Endothelial cell of umbilical vein (primary cell): ENCODE data around the gene DCC. TPM values are rescaled to one million over a fixed set of nuclear protein-coding genes. Genes with fewer than 3 reads are reported as not detected.

Source experiments
- BruUV-seq: library from RNA; stranded (reverse); fragments of 400-500 nt; replicated peaks from 2 replicates; lab custom pipeline; 2021; lab: Mats Ljungman, UMichigan
- CTCF ChIA-PET: fragments of 300-600, 350-600 bp; sonication (Branson Sonifier 250); formaldehyde crosslinking; loops from one replicate; lab custom pipeline; 2021; ENCODE audit warnings: antibody characterized with exemption, inconsistent platforms; lab: Charles Lee
- POLR2A ChIA-PET: fragments of 300-600, 350-600 bp; sonication (Branson Sonifier 250); formaldehyde crosslinking; loops from one replicate; lab custom pipeline; 2021; ENCODE audit warnings: antibody characterized with exemption, inconsistent platforms; lab: Charles Lee
- DNase-seq: peaks from one replicate; pipeline ENCODE4 v3.0.0-alpha.2; 2011; ENCODE audit warnings: low read depth, low spot score
- FAIRE-seq: peaks from 2 replicates; lab custom pipeline; 2011; peaks lifted over from hg19 to GRCh38; lab: Jason Lieb, UNC
- H2AFZ ChIP-seq: 2 replicates; pipeline ENCODE4 v1.6.0; 2012; ENCODE audit warnings: low read depth, low read length, control low read depth, inconsistent platforms
- H3K27ac ChIP-seq: 2 replicates; pipeline ENCODE4 v1.5.1; 2011; ENCODE audit warnings: low read depth, mild to moderate bottlenecking, control low read depth, low read length, moderate library complexity; ENCODE audit not compliant: insufficient read depth
- H3K27me3 ChIP-seq, 2 experiments: 2 replicates each; pipeline versions ENCODE4 v1.6.0 to v1.6.1; 2011; ENCODE audit warnings: low read length in 2 of 2, mixed read lengths in 1 of 2; ENCODE audit not compliant: control insufficient read depth in 2 of 2, insufficient read depth in 2 of 2
- H3K36me3 ChIP-seq, 2 experiments: 2 replicates in 1 of 2; 3 replicates in 1 of 2; pipeline ENCODE4 v1.5.1; 2011; ENCODE audit warnings: low read length in 2 of 2, mild to moderate bottlenecking in 1 of 2, moderate library complexity in 1 of 2; ENCODE audit not compliant: control insufficient read depth in 2 of 2, insufficient read depth in 2 of 2; ENCODE audit errors: extremely low read depth in 1 of 2
- H3K4me1 ChIP-seq: 3 replicates; pipeline ENCODE4 v1.5.1; 2011; ENCODE audit warnings: mild to moderate bottlenecking, low read length; ENCODE audit not compliant: control insufficient read depth, insufficient read depth; ENCODE audit errors: extremely low read depth
- H3K4me2 ChIP-seq: 2 replicates; pipeline ENCODE4 v1.6.1; 2011; ENCODE audit warnings: low read length, control low read depth, mixed read lengths; ENCODE audit not compliant: insufficient read depth
- H3K4me3 ChIP-seq, 3 experiments: fragments of 200-600 bp in 1 of 3; sonication (generic), shearing (Covaris generic) in 1 of 3; replicated peaks in 1 of 3; 2 replicates each; pipeline ENCODE4 v1.5.1; 2011 to 2016; ENCODE audit warnings: control low read depth in 3 of 3, low read length in 3 of 3, mild to moderate bottlenecking in 2 of 3, inconsistent platforms in 1 of 3, low read depth in 1 of 3, moderate library complexity in 1 of 3; ENCODE audit not compliant: insufficient read depth in 1 of 3
- H3K79me2 ChIP-seq: 2 replicates; pipeline ENCODE4 v1.6.0; 2012; ENCODE audit warnings: low read length, inconsistent platforms; ENCODE audit not compliant: control insufficient read depth, insufficient read depth
- H3K9ac ChIP-seq: replicated peaks from 2 replicates; pipeline ENCODE3; 2011; ENCODE audit warnings: low read length, control low read depth; ENCODE audit not compliant: insufficient read depth; ENCODE audit errors: extremely low read depth
- H3K9me1 ChIP-seq: replicated peaks from 3 replicates; pipeline ENCODE4 v1.6.0; 2011; ENCODE audit warnings: mild to moderate bottlenecking, low read length; ENCODE audit not compliant: control insufficient read depth, insufficient read depth; ENCODE audit errors: extremely low read depth
- H3K9me3 ChIP-seq: replicated peaks from 2 replicates; pipeline ENCODE4 v1.5.1; 2012; ENCODE audit warnings: low read length, inconsistent platforms; ENCODE audit not compliant: control insufficient read depth, insufficient read depth
- H4K20me1 ChIP-seq: replicated peaks from 2 replicates; pipeline ENCODE3; 2011; ENCODE audit warnings: mild to moderate bottlenecking, low read length; ENCODE audit not compliant: control insufficient read depth, insufficient read depth; ENCODE audit errors: extremely low read depth
- EZH2 ChIP-seq: IDR thresholded peaks from 2 replicates; pipeline ENCODE4 v1.6.1; 2012; ENCODE audit warnings: borderline replicate concordance, low read depth, mild to moderate bottlenecking, moderate library complexity, low read length, inconsistent platforms; ENCODE audit not compliant: severe bottlenecking
- FOS ChIP-seq: IDR thresholded peaks from 2 replicates; pipeline ENCODE4 v1.6.1; 2011; ENCODE audit warnings: mild to moderate bottlenecking, low read length, moderate library complexity, borderline replicate concordance; ENCODE audit not compliant: insufficient read depth
- GATA2 ChIP-seq: IDR thresholded peaks from 2 replicates; pipeline ENCODE4 v1.7.0; 2011; ENCODE audit warnings: low read depth, mild to moderate bottlenecking, moderate library complexity, mixed read lengths, low read length; ENCODE audit not compliant: insufficient read length, insufficient read depth
- JUN ChIP-seq: IDR thresholded peaks from 2 replicates; pipeline ENCODE4 v1.6.1; 2011; ENCODE audit warnings: borderline replicate concordance, low read depth; ENCODE audit not compliant: insufficient read length, insufficient read depth
- MYC ChIP-seq: IDR thresholded peaks from one replicate; pipeline ENCODE4 v1.6.1; 2011; ENCODE audit warnings: mild to moderate bottlenecking, low read depth, low read length
- POLR2A ChIP-seq: IDR thresholded peaks from 2 replicates; pipeline ENCODE4 v1.6.1; 2012; ENCODE audit warnings: low read depth, mild to moderate bottlenecking, control low read depth, low read length
- POLR2AphosphoS5 ChIP-seq: IDR thresholded peaks from 2 replicates; pipeline ENCODE4 v1.6.1; 2012; ENCODE audit warnings: low read depth, mild to moderate bottlenecking, control low read depth, low read length, moderate library complexity; ENCODE audit not compliant: insufficient read depth
- dilution Hi-C: fragments of 300-500 bp; cut with MboI; formaldehyde crosslinking; loops from one replicate; pipeline ENCODE4 v1.15.0; 2019; ENCODE audit warnings: low sequenced_read_pairs; ENCODE audit not compliant: extremely low pct_ligation_motif_present
- intact Hi-C: fragments of 100-400 bp; cut with micrococcal nuclease; formaldehyde crosslinking; loops from one replicate; pipeline ENCODE4 v1.10.0; 2022
- polyA plus RNA-seq, 4 experiments: library from polyadenylated mRNA; depleted of rRNA in 3 of 4; stranded (reverse) in 3 of 4; unstranded in 1 of 4; fragments of >200 nt; gene quantifications; 2 replicates each; pipeline versions ENCODE4 v1.2.1 to v1.2.3, GENCODE V29; 2011 to 2012; ENCODE audit warnings: missing spikeins in 1 of 4
- total RNA-seq: library from RNA; stranded (reverse); gene quantifications from 2 replicates; pipeline ENCODE4 v1.2.3, GENCODE V29; 2021
- TF ChIP-seq, protein P1 (sequence below): IDR thresholded peaks from 2 replicates; pipeline ENCODE4 v1.6.1; 2011; ENCODE audit not compliant: insufficient read depth, insufficient read length
- TF ChIP-seq, protein P2 (sequence below), 2 donors: IDR thresholded peaks; 1 replicate in 1 of 2; 2 replicates in 1 of 2; pipeline ENCODE4 v1.5.1; 2011; ENCODE audit warnings: low read length in 2 of 2, mild to moderate bottlenecking in 2 of 2, moderate library complexity in 2 of 2, control low read depth in 1 of 2, inconsistent platforms in 1 of 2, low read depth in 1 of 2; ENCODE audit not compliant: insufficient read depth in 1 of 2; ENCODE audit errors: extremely low read depth in 1 of 2

DCC gene
- total and polyA plus RNA-seq, 2 donors (not counting 3 experiments of a cell fraction or from before 2014, with no cell fraction given), result not detected

- Histone ChIP-seq H3K9me1 (no peaks in the 10 kb centered on the region), H3K9me3 (no peaks in the 10 kb centered on the region), H3K27me3 (no peaks in the 10 kb centered on the region), H3K4me2 (no peak overlapping the region), H3K4me1 (no peaks in the 10 kb centered on the region), H3K27ac (no peak overlapping the region), H3K79me2 (no peaks in the 10 kb centered on the region), H3K4me3 (no peak overlapping the region), H2AFZ (no peak overlapping the region), H3K9ac (no peak overlapping the region), H4K20me1 (no peaks in the 10 kb centered on the region), H3K36me3 (no peaks in the 10 kb centered on the region)
- intact Hi-C loops (no loop called here), dilution Hi-C loops (no loop called here)
- FAIRE-seq, result no peak
- no TSS peak for BruUV-seq
- POLR2A ChIA-PET, result no interaction called here
- TF ChIP-seq GATA2, result no peak
- no peak for TF ChIP-seq POLR2A
- CTCF ChIA-PET, result no interaction called here
- no peak for DNase-seq
These were observed 1047.6 kb downstream of the DCC start for GRCh38 chr18:53387581-53387980.

DNA sequence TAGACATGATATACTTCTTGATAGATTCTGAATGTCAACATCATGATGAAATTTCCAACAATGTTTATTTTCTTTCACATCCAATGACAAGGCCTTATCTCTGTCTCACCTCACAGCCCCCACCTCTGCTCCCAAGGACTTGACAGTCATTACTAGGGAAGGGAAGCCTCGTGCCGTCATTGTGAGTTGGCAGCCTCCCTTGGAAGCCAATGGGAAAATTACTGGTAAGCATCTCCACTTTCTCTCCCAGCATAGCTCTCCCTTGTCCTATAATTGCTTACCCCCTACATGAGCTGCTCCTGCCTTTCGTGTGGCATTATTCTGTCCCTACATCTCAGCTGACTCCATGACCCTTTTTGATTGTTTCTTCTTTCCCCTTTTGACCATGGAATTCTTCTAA lies 1062.7 kb downstream of the DCC start:
- no TSS peak for BruUV-seq
- Histone ChIP-seq H3K9me1 (no peaks in the 10 kb centered on the region), H3K4me1 (no peaks in the 10 kb centered on the region), H4K20me1 (no peaks in the 10 kb centered on the region), H3K9me3 (no peaks in the 10 kb centered on the region), H3K79me2 (no peaks in the 10 kb centered on the region), H3K9ac (no peak overlapping the region), H3K36me3 (no peaks in the 10 kb centered on the region), H3K27me3 (no peaks in the 10 kb centered on the region), H3K4me3 (no peak overlapping the region), H2AFZ (no peak overlapping the region), H3K27ac (no peak overlapping the region), H3K4me2 (no peak overlapping the region)
- intact Hi-C loops (no loop called here), dilution Hi-C loops (no loop called here)
- CTCF ChIA-PET, result no interaction called here
- TF ChIP-seq POLR2A (no peak), POLR2AphosphoS5 (no peak), JUN (no peak), FOS (no peak), MYC (no peak), EZH2 (no peak), GATA2 (no peak)
- TF ChIP-seq, protein P1, sequence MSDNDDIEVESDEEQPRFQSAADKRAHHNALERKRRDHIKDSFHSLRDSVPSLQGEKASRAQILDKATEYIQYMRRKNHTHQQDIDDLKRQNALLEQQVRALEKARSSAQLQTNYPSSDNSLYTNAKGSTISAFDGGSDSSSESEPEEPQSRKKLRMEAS, result no peak
- TF ChIP-seq, protein P2, sequence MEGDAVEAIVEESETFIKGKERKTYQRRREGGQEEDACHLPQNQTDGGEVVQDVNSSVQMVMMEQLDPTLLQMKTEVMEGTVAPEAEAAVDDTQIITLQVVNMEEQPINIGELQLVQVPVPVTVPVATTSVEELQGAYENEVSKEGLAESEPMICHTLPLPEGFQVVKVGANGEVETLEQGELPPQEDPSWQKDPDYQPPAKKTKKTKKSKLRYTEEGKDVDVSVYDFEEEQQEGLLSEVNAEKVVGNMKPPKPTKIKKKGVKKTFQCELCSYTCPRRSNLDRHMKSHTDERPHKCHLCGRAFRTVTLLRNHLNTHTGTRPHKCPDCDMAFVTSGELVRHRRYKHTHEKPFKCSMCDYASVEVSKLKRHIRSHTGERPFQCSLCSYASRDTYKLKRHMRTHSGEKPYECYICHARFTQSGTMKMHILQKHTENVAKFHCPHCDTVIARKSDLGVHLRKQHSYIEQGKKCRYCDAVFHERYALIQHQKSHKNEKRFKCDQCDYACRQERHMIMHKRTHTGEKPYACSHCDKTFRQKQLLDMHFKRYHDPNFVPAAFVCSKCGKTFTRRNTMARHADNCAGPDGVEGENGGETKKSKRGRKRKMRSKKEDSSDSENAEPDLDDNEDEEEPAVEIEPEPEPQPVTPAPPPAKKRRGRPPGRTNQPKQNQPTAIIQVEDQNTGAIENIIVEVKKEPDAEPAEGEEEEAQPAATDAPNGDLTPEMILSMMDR (IDR thresholded peaks at IDR 0.05; ENCODE audit: extremely low read depth in 1 of 2, insufficient read depth in 1 of 2, low read depth in 1 of 2, low read length in 2 of 2), result no peak
- no peak for FAIRE-seq
- no peak for DNase-seq
- POLR2A ChIA-PET, result no interaction called here
